SU-DHL-6 (cell line): Measurements from ENCODE around the gene POMGNT2.

Experiments
- CTCF ChIP-seq: fragments of 200-600 bp; sonication (generic); IDR thresholded peaks from one replicate; pipeline ENCODE4 v1.5.1; 2017; ENCODE audit warnings: antibody characterized with exemption, mild to moderate bottlenecking, low read length, moderate library complexity; ENCODE audit not compliant: insufficient read depth, poor library complexity, severe bottlenecking
- EZH2phosphoT487 ChIP-seq: fragments of 200-600 bp; sonication (generic), shearing (Covaris generic); conservative IDR thresholded peaks from 2 replicates; pipeline ENCODE4 v1.6.1; 2018; ENCODE audit warnings: mild to moderate bottlenecking, antibody characterized with exemption, low read length, moderate library complexity, mixed read lengths

DNA sequence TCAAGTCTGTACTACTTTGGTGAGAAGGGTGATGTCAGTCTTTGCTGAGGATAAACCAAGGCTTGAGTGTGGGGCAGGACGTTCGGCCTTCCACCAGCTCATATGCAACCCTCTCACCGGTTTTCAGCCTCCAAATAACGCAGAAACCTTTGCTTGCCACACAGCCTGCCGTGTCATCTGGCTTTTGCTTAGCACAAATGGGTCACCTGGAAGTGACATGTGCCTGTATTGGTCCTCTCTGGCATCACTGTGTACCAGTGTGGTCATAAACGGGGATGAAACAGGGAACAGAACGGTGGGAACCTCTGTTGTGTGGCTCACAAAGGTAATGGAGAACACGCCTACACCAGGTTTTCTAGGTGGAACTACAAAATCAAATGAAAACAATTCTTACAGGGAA is 7.1 kb downstream of the POMGNT2 start:
- TF ChIP-seq CTCF (no peak), EZH2phosphoT487 (no peak)
